HepG2 (cell line): ENCODE results near the gene SYNPR. TPM values are rescaled to one million over a fixed set of nuclear protein-coding genes. Genes with fewer than 3 reads are reported as not detected.
A peak's percentile ranks its signal among the peaks of the same experiment; 100 is the strongest.

Experiments used
- ATAC-seq: fragments of 200-7000 bp; cut with Tn5 transposase; 3 replicates; pipeline ENCODE4 v1.9.1; 2020; ENCODE audit warnings: mild to moderate bottlenecking, moderate library complexity
- BruUV-seq: library from RNA; stranded (reverse); fragments of 400-500 nt; replicated peaks from 2 replicates; lab custom pipeline; 2021; lab: Mats Ljungman, UMichigan
- CTCF ChIA-PET: fragments of 300-600 bp; formaldehyde crosslinking; extraction: SDS; loops from one replicate; lab custom pipeline; 2021; ENCODE audit warnings: low total read pairs, inconsistent platforms, low intra/inter-chr PET ratio; lab: Yijun Ruan, JAX
- POLR2A ChIA-PET: fragments of 350-600 bp; sonication (Branson Sonifier 250); formaldehyde crosslinking; loops from one replicate; lab custom pipeline; 2020; ENCODE audit warnings: antibody characterized with exemption, inconsistent platforms; lab: Yijun Ruan, JAX
- DNase-seq: peaks from one replicate; pipeline ENCODE4 v3.0.0-alpha.2; 2015; ENCODE audit warnings: low spot score
- FAIRE-seq: peaks from 3 replicates; lab custom pipeline; 2011; peaks lifted over from hg19 to GRCh38; lab: Jason Lieb, UNC
- H2AFZ ChIP-seq: one replicate; pipeline ENCODE4 v1.6.1; 2011; ENCODE audit warnings: low read length, inconsistent platforms
- H3K27ac ChIP-seq: fragments of 300-600 bp; 3 replicates; pipeline ENCODE4 v1.8.0; 2011; ENCODE audit warnings: mixed run types, mild to moderate bottlenecking, mixed read lengths, low read length, inconsistent platforms; ENCODE audit not compliant: insufficient read depth; ENCODE audit errors: extremely low read length
- H3K27me3 ChIP-seq, 2 experiments: fragments of 200-600 bp in 1 of 2; 2 replicates in 1 of 2; 3 replicates in 1 of 2; pipeline versions ENCODE4 v1.6.0 to v1.8.0; 2011; ENCODE audit warnings: low read length in 2 of 2, mild to moderate bottlenecking in 2 of 2, moderate library complexity in 2 of 2, inconsistent platforms in 1 of 2; ENCODE audit not compliant: insufficient read depth in 2 of 2, control insufficient read depth in 1 of 2
- H3K36me3 ChIP-seq, 2 experiments: fragments of 200-600 bp in 1 of 2; replicated peaks in 1 of 2; 2 replicates in 1 of 2; 3 replicates in 1 of 2; pipeline versions ENCODE4 v1.5.1 to v1.8.0; 2011; ENCODE audit warnings: low read length in 2 of 2, inconsistent platforms in 1 of 2; ENCODE audit not compliant: insufficient read depth in 2 of 2, control insufficient read depth in 1 of 2
- H3K4me1 ChIP-seq: 2 replicates; pipeline ENCODE4 v1.5.1; 2012; ENCODE audit warnings: low read length, inconsistent platforms; ENCODE audit not compliant: insufficient read depth
- H3K4me2 ChIP-seq: 2 replicates; pipeline ENCODE4 v1.6.0; 2011; ENCODE audit warnings: low read depth, low read length, inconsistent platforms
- H3K4me3 ChIP-seq, 3 experiments: fragments of 200-600 bp in 1 of 3; sonication (generic), shearing (Covaris generic) in 1 of 3; replicated peaks in 1 of 3; 2 replicates each; pipeline ENCODE4 v1.5.1; 2011 to 2016; ENCODE audit warnings: low read length in 3 of 3, inconsistent platforms in 2 of 3, low read depth in 2 of 3, mild to moderate bottlenecking in 2 of 3, control low read depth in 1 of 3, mixed read lengths in 1 of 3; ENCODE audit not compliant: insufficient read depth in 1 of 3
- H3K79me2 ChIP-seq: one replicate; pipeline ENCODE4 v1.6.1; 2011; ENCODE audit warnings: low read length, inconsistent platforms; ENCODE audit not compliant: insufficient read depth
- H3K9ac ChIP-seq: 2 replicates; pipeline ENCODE4 v1.6.0; 2011; ENCODE audit warnings: mild to moderate bottlenecking, low read depth, low read length, inconsistent platforms; ENCODE audit not compliant: insufficient read depth
- H3K9me3 ChIP-seq: 2 replicates; pipeline ENCODE4 v1.5.1; 2012; ENCODE audit warnings: mild to moderate bottlenecking, low read length
- H4K20me1 ChIP-seq: 2 replicates; pipeline ENCODE4 v1.6.0; 2011; ENCODE audit warnings: inconsistent platforms, mild to moderate bottlenecking, low read length, moderate library complexity; ENCODE audit not compliant: insufficient read depth
- AHDC1 ChIP-seq: sonication (generic); formaldehyde crosslinking; IDR thresholded peaks from 2 replicates; pipeline ENCODE4 v1.5.1; 2020; ENCODE audit warnings: mild to moderate bottlenecking, missing genetic modification reagents, borderline replicate concordance
- CEBPB ChIP-seq: IDR thresholded peaks from 2 replicates; pipeline ENCODE4 v1.6.1; 2011; ENCODE audit warnings: low read depth, low read length, improper control_type of control experiment, borderline replicate concordance
- ELF3 ChIP-seq: IDR thresholded peaks from 2 replicates; pipeline ENCODE4 v1.6.1; 2016; ENCODE audit warnings: missing genetic modification reagents, missing compliant biosample characterization
- FOSL2 ChIP-seq: sonication (generic); formaldehyde crosslinking; IDR thresholded peaks from 2 replicates; pipeline ENCODE4 v1.4.0; 2020; ENCODE audit warnings: missing genetic modification reagents
- GABPB1 ChIP-seq: IDR thresholded peaks from 2 replicates; pipeline ENCODE4 v1.6.1; 2016; ENCODE audit warnings: mild to moderate bottlenecking, missing genetic modification reagents, moderate library complexity, missing compliant biosample characterization
- KDM4B ChIP-seq: sonication (generic); formaldehyde crosslinking; IDR thresholded peaks from 2 replicates; pipeline ENCODE4 v1.4.0; 2020; ENCODE audit warnings: missing genetic modification reagents
- MYNN ChIP-seq: sonication (generic); formaldehyde crosslinking; IDR thresholded peaks from 2 replicates; pipeline ENCODE4 v1.4.0; 2020; ENCODE audit warnings: mild to moderate bottlenecking, low read depth, missing genetic modification reagents
- NFIC ChIP-seq: IDR thresholded peaks from 2 replicates; pipeline ENCODE4 v1.6.1; 2012; ENCODE audit warnings: mild to moderate bottlenecking, low read length, inconsistent platforms
- REPIN1 ChIP-seq: sonication (generic); formaldehyde crosslinking; IDR thresholded peaks from 2 replicates; pipeline ENCODE4 v1.8.0; 2022; ENCODE audit warnings: missing genetic modification reagents, low read depth, mild to moderate bottlenecking, borderline replicate concordance
- XRCC5 ChIP-seq: fragments of 200-400 bp; formaldehyde crosslinking; optimal IDR thresholded peaks from 2 replicates; pipeline ENCODE3; 2017; ENCODE audit warnings: mild to moderate bottlenecking, low read length
- ZNF563 ChIP-seq: sonication (generic); formaldehyde crosslinking; IDR thresholded peaks from 2 replicates; pipeline ENCODE4 v1.8.0; 2022; ENCODE audit warnings: mild to moderate bottlenecking, moderate library complexity, missing genetic modification reagents
- WGBS: methylation state at CpG from one replicate; pipeline ENCODE4 v1.1.6; 2017; ENCODE audit warnings: low lambda C conversion rate; 5-methylcytosine and 5-hydroxymethylcytosine counted together
- in situ Hi-C: cut with HindIII; loops from 2 replicates; pipeline ENCODE4 v1.10.0; 2017; ENCODE audit warnings: low pct_unique_long_range_greater_than_20kb; ENCODE audit not compliant: extremely low pct_ligation_motif_present
- intact Hi-C: fragments of 100-400 bp; cut with micrococcal nuclease; formaldehyde crosslinking; loops from one replicate; pipeline ENCODE4 v1.10.0; 2022; ENCODE audit not compliant: unreplicated experiment
- polyA plus RNA-seq, 8 experiments: library from polyadenylated mRNA; depleted of rRNA in 3 of 8; stranded (reverse) in 7 of 8; unstranded in 1 of 8; fragments of >200 nt; fragmentation: Illumina TruSeq in 4 of 8; extraction: Trizol in 4 of 8; gene quantifications; 2 replicates each; pipeline versions ENCODE4 v1.2.1 to v1.2.3, GENCODE V29; 2011 to 2016; ENCODE audit warnings: low read depth in 4 of 8, missing spikeins in 1 of 8, mixed read lengths in 1 of 8; ENCODE audit not compliant: insufficient read depth in 1 of 8
- total RNA-seq, 5 experiments: library from RNA; depleted of rRNA; stranded (reverse); fragments of >200 nt; fragmentation: Illumina TruSeq; extraction: Trizol; gene quantifications; 2 replicates each; pipeline ENCODE4 v1.2.3, GENCODE V29; 2016; ENCODE audit warnings: low read depth in 1 of 5
- TF ChIP-seq, protein P1 (sequence below): sonication (generic); formaldehyde crosslinking; IDR thresholded peaks from 2 replicates; pipeline ENCODE4 v1.4.0; 2020; ENCODE audit warnings: missing genetic modification reagents, borderline replicate concordance

The SYNPR gene
- total and polyA plus RNA-seq, 2 of the 13 experiments (the other 11 are each of a cell fraction or from before 2014, with no cell fraction given) = 0.04 TPM; not detected in 1

- H3K9ac ChIP-seq = no peak overlapping the region
- H3K79me2 ChIP-seq = no peaks in the 10 kb centered on the region
- 31% methylated on average over 2 of the region's 2 CpGs for WGBS
- H3K27me3 ChIP-seq = 0 out of 5 replicates have a peak, but pooled peaks cover 0 to 2% of the 10 kb centered on the region in 2 experiments
- ChIA-PET POLR2A (no interaction called here), CTCF (no interaction called here)
- TF ChIP-seq, protein P1, sequence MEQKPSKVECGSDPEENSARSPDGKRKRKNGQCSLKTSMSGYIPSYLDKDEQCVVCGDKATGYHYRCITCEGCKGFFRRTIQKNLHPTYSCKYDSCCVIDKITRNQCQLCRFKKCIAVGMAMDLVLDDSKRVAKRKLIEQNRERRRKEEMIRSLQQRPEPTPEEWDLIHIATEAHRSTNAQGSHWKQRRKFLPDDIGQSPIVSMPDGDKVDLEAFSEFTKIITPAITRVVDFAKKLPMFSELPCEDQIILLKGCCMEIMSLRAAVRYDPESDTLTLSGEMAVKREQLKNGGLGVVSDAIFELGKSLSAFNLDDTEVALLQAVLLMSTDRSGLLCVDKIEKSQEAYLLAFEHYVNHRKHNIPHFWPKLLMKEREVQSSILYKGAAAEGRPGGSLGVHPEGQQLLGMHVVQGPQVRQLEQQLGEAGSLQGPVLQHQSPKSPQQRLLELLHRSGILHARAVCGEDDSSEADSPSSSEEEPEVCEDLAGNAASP (CRISPR knock-in tag) = no peak
- TF ChIP-seq REPIN1 (CRISPR knock-in tag) (no peak), KDM4B (CRISPR knock-in tag) (no peak), MYNN (no peak), ZNF563 (CRISPR knock-in tag) (no peak), NFIC (no peak)
- no TSS peak for BruUV-seq
- H4K20me1 ChIP-seq = no peaks in the 10 kb centered on the region
- FAIRE-seq = no peak
- no peak for DNase-seq
- no peak overlapping the region for H3K4me2 ChIP-seq
- no peaks in the 10 kb centered on the region for H3K36me3 ChIP-seq
- intact Hi-C loops = no loop called here
- in situ Hi-C loops = loop anchor here (10.0 kb wide), 1 partner anchor 714 kb away; no protein-coding TSS in a partner anchor
- H3K4me3 ChIP-seq = no peak overlapping the region
- H2AFZ ChIP-seq = no peak overlapping the region
- H3K4me1 ChIP-seq = no peaks in the 10 kb centered on the region
- H3K27ac ChIP-seq = no peak overlapping the region
- no peak for ATAC-seq
- H3K9me3 ChIP-seq = no peaks in the 10 kb centered on the region
Measured at GRCh38 chr3:63338351-63338750, 60.2 kb downstream of the SYNPR start.

GRCh38 chr3:63343674-63344073 lies 65.6 kb downstream of the SYNPR start:
- Histone ChIP-seq H3K9ac (no peak overlapping the region), H2AFZ (no peak overlapping the region), H3K27ac (no peak overlapping the region), H3K79me2 (no peaks in the 10 kb centered on the region), H3K27me3 (peaks cover 0 to 9% of the 10 kb centered on the region in 2 experiments; a peak in 2 of 5 replicates), H4K20me1 (no peaks in the 10 kb centered on the region), H3K4me3 (no peak overlapping the region), H3K36me3 (no peaks in the 10 kb centered on the region), H3K9me3 (no peaks in the 10 kb centered on the region), H3K4me2 (no peak overlapping the region), H3K4me1 (0 out of 2 replicates have a peak, but pooled peaks cover 6% of the 10 kb centered on the region)
- peak; percentile 39 for DNase-seq
- WGBS = under 1% methylated on average over 6 of the region's 9 CpGs
- no TSS peak for BruUV-seq
- ATAC-seq = peak; percentile 44; the same call in 1 of the 3 replicates
- ChIA-PET POLR2A (no interaction called here), CTCF (no interaction called here)
- intact Hi-C loops (no loop called here), in situ Hi-C loops (no loop called here)
- FAIRE-seq = no peak
- TF ChIP-seq XRCC5 (no peak), GABPB1 (CRISPR knock-in tag) (peak; percentile 22; the same call in 1 of the 2 replicates), ELF3 (0 out of 2 replicates have a peak, but pooled peaks have one; percentile 16), CEBPB (peak; percentile 44; the same call in 1 of the 2 replicates), FOSL2 (CRISPR knock-in tag) (peak; percentile 92), AHDC1 (CRISPR knock-in tag) (0 out of 2 replicates have a peak, but pooled peaks have one; percentile 25)
